Erythroblast (primary cell): ENCODE results near the gene ZYX.

ENCODE experiments used
- GATA1 ChIP-seq: IDR thresholded peaks from 2 replicates; pipeline ENCODE4 v1.6.1; 2011; ENCODE audit warnings: low read depth, mild to moderate bottlenecking, control low read depth, low read length, moderate library complexity
- POLR2A ChIP-seq: IDR thresholded peaks from 2 replicates; pipeline ENCODE4 v1.6.1; 2011; ENCODE audit warnings: mild to moderate bottlenecking, low read length

DNA sequence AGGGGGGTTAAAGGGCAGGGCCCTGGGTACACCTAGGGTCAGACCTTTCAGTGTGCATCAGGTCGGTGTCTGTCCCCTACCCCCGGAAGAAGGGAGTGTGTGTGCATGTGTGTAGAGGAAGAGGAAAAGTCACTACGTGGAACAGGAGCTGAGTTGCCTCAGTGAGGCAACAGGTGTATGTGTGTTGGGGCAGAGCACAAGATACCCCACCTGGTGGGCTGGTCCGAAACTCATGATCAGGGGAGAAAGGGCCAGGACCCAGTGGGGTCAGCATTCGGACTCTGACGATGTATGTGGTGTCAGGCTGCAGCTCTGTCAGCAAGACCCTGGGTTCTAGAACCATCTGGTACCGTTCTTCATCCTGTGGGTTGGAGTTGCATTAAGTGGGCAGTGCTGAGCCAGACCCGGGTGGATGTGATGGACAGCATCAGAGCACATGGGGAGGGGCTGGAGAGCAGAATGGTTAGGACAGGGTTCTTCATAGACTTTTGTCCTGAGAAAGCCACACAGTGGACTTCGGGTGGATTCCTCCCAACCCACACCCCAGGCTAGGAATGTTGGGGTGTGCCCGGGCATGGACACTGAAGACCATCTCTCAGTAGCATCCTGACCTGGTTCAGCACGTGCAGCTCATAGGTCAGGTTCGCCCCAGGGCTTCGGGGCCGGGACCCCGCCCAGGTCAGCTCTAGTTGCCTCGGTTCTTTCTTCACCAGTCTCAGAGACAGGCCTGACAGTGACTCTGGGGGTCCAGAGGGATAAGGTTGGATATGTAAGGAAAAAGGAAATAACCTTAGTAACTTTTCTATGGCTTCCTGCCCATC lies 16.8 kb downstream of the ZYX start:
- TF ChIP-seq POLR2A: no peak
- no peak for TF ChIP-seq GATA1
